ENCODE measurements around the gene ADAMTSL4.

ADAMTSL4 gene

DNA sequence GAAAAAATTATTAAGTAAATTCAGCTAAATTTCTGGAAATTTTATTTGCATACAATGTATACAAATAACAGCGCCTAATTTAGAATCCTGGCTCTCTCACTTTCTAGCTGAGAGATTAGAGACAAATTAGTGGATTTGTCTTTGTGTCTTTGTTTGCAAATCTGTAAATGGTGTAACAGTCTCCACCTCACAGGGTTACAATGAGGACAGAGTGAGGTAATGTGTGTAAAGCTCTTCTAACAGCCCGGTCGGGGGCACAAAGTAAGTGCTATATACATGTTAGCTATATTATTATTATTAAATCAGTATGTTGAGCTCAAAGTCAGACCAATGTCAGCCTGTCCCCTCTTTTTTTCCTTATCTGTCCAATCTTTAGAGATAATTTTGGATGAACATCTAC lies 5.0 kb upstream of the ADAMTSL4 start:
- TF ChIP-seq, protein P1, sequence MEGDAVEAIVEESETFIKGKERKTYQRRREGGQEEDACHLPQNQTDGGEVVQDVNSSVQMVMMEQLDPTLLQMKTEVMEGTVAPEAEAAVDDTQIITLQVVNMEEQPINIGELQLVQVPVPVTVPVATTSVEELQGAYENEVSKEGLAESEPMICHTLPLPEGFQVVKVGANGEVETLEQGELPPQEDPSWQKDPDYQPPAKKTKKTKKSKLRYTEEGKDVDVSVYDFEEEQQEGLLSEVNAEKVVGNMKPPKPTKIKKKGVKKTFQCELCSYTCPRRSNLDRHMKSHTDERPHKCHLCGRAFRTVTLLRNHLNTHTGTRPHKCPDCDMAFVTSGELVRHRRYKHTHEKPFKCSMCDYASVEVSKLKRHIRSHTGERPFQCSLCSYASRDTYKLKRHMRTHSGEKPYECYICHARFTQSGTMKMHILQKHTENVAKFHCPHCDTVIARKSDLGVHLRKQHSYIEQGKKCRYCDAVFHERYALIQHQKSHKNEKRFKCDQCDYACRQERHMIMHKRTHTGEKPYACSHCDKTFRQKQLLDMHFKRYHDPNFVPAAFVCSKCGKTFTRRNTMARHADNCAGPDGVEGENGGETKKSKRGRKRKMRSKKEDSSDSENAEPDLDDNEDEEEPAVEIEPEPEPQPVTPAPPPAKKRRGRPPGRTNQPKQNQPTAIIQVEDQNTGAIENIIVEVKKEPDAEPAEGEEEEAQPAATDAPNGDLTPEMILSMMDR (IDR thresholded peaks at IDR 0.05; ENCODE audit: control insufficient read depth, extremely low read depth, insufficient read depth), result no peak
- no peak for DNase-seq (ENCODE audit: low read depth)
- H3K4me3 ChIP-seq (ENCODE audit: low read depth, low read length), result no peak overlapping the region

DNA sequence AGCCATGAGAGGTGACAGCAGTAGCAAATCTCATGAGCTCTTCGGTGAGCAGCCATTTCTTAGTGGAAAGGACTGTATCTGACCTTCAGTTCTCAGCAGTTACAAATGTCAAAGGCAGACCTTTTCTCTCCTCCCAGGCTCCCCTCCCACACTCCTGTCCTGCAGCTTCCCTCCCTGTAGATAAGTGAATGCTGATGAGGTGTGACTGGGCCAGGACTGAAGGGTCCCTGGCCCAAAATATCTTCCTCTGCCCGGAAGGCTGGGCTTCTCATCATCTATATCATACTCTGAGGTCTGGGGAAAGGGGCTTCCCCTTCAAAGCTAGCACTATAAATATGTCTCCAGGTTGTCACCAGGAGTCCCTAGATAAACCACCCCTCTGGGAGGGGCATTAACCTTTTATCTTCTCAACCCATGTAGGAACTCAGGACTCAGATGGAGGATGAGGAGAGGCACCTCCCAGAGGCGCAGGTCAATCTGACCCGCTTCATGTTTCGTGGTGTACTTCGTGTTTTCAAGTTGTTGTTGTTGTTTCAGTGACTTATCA lies 3.6 kb upstream of the ADAMTSL4 start:
- TF ChIP-seq, protein P1 (IDR thresholded peaks at IDR 0.05; ENCODE audit: control insufficient read depth, extremely low read depth, insufficient read depth), result no peak
- H3K4me3 ChIP-seq (ENCODE audit: low read depth, low read length), result no peak overlapping the region
- no peak for DNase-seq (ENCODE audit: low read depth)

DNA sequence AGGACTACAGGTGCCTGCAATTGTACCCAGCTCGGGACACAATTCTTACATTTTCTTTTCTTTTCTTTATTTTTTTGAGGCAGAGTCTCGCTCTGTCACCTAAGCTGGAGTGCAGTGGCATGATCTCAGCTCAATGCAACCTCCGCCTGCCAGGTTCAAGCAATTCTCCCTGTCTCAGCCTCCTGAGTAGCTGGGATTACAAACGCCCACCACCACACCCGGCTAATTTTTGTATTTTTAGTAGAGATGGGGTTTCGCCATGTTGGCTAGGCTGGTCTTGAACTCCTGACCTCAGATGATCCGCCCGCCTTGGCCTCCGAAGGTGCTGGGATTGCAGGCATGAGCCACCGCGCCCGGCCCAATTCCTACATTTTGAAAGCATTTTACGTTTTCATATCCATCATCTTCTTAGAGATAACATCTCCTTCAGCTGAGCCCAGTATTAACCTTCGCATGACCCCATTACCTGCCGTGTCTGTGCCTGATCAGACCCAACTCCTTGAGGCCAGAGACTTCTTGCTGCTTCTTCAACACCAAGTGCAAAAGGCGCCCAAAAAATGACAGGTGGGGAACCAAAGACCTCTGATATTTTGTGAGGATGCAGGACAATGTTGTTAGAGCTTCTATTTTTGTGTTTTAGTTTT lies 2.8 kb upstream of the ADAMTSL4 start:
- DNase-seq (ENCODE audit: low read depth), result no peak
- TF ChIP-seq, protein P1 (IDR thresholded peaks at IDR 0.05; ENCODE audit: control insufficient read depth, extremely low read depth, insufficient read depth), result no peak
- no peak overlapping the region for H3K4me3 ChIP-seq (ENCODE audit: low read depth, low read length)

DNA sequence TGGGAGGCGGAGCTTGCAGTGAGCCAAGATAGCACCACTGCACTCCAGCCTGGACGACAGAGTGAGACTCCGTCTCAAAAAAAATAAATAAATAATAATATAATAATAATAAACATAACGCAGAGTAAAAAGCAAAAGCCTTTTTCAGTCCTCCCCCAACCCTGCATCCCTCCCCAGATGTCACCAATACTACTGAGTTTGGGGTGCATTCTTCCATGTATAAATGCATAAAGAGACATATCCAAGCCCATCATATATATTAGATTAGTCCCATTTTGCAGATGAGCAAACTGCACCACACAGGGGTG lies 930 bp upstream of the ADAMTSL4 start:
- peak overlapping the region; percentile 53 for H3K4me3 ChIP-seq (ENCODE audit: low read depth, low read length)
- no peak for DNase-seq (ENCODE audit: low read depth)
- TF ChIP-seq, protein P1 (IDR thresholded peaks at IDR 0.05; ENCODE audit: control insufficient read depth, extremely low read depth, insufficient read depth), result no peak

DNA sequence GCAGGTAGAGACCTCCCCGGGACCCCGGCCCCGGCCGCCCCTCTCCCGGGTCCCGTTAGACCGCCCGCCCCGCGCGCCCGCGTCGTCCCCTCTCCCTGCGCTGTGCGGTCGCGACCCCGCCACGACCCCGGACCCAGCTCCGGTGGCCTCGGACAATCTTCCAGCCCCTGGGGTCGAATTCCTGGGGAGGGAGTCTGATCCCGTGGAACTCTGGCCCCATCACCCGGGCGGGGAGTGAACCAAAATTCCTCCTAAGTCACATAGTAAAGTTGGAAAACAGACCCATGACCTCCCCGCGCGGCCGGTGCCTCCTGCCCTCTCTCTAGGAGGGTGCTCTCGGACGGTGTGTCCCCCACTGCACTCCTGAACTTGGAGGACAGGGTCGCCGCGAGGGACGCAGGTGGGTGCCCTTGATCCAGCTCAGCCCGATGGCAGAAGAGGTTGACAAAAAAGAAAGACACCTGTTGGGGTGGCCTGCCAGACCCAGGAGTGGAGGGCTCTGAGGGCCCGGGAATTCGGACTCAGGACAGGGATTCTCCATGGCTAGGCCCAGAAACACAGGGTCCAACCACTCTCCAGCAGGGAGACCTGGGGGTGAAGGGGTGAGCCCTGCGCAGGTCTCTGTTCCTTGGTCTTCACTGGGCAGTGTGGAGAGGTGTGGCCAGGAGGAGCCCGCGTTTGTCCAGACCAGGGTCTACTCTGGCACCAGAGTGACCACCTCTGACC lies 451 bp downstream of the ADAMTSL4 start:
- TF ChIP-seq, protein P1 (IDR thresholded peaks at IDR 0.05; ENCODE audit: control insufficient read depth, extremely low read depth, insufficient read depth), result no peak
- H3K4me3 ChIP-seq (ENCODE audit: low read depth, low read length), result peak overlapping the region; percentile 42
- no peak for DNase-seq (ENCODE audit: low read depth)

DNA sequence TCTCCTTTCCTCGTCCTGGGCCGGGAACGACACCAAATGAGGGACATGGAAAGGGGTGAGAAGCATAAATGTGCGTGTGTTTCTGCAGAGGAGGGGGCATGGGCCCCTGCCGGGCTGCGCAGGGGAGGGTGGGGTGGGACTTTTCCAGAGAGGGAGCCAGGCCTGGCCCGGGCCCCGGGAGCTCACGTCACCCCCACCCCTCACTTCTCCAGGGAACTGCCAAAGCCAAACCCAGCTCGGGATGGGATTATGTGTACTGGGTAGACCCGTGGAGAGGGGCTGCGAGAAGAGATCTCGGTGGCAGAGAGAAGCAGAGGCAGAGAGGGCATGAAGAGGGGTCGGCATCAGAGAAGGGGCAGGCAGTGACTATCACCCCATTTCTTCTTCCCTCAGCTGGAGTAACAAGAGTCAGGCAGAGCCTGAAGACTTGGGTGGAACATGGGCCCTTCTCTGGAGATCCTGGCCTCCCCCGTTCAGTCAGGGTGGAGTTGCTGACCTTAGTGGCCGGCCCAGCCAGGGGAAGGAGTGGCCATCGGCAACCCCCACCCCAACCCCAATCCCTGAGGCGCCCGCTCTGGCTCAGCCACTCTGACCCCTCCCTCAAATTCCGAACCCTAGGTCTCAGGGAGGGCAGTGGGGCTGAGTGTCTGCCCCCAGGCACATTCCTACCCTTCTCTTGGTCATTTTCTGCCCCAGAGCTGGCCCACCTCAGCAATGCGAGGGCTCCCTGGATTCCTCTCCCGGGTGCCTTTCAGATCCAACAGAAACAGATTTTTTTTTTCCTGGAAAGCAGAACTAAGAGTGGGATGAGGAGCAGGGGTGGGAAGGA lies 1.2 kb downstream of the ADAMTSL4 start:
- TF ChIP-seq, protein P1 (IDR thresholded peaks at IDR 0.05; ENCODE audit: control insufficient read depth, extremely low read depth, insufficient read depth), result no peak
- no peak for DNase-seq (ENCODE audit: low read depth)
- H3K4me3 ChIP-seq (ENCODE audit: low read depth, low read length), result no peak overlapping the region
